Esophagus squamous epithelium (tissue), 4 donors: ENCODE data around the gene NFATC4.

ENCODE experiments used
- CTCF ChIP-seq, 6 experiments: fragments of 450-650 bp in 4 of 6; fragments of 200-600 bp in 2 of 6; sonication (generic) in 2 of 6; IDR thresholded peaks; one replicate each; pipeline ENCODE4 v1.5.1; 2016 to 2019; ENCODE audit warnings: antibody characterized with exemption in 6 of 6, mild to moderate bottlenecking in 4 of 6, moderate library complexity in 4 of 6
- POLR2A ChIP-seq, 4 donors: fragments of 450-650 bp; IDR thresholded peaks; one replicate each; pipeline ENCODE4 v1.6.1; 2017; ENCODE audit warnings: antibody characterized with exemption in 4 of 4, mild to moderate bottlenecking in 4 of 4, moderate library complexity in 3 of 4

DNA sequence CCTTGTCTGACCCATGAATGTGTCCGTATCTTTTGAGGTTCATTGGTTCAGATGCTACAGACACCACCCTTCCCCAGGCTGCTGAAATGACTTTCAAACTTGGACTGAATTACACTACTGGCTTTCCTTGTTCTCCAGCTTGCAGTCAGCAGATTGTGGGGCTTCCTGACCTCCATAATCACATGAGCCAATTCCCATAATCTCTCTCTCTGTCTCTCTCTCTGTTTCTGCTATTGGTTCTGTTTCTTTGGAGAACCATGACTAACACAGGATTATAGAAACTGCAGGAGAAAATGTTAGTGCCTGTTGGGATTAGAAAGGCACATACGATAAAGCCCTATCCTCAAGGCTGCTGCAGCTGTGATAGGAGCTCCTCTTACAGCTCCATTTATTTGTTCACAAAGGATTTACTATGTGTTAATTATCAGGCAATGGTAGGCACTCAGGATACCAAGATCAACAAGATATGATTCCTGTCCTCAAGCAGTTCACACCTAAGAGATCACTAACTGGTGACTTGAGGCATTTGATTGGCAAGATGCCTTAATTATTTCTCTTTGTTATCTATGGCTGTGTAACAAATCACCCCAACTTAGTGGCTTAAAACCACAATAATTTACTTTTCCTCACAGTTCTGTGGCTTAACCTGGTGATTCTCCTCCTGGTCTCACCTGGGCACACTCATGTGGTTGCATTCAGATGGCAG lies 20.6 kb downstream of the NFATC4 start:
- TF ChIP-seq CTCF (IDR thresholded peaks at IDR 0.05) (no peak), POLR2A (IDR thresholded peaks at IDR 0.05) (no peak)
